VCaP (cell line): ENCODE data around the gene TCF12.

Experiments used
- H3K27ac ChIP-seq: fragments of 450-650 bp; 2 replicates; pipeline ENCODE4 v1.5.1; 2017
- CTCF ChIP-seq: fragments of 450-650 bp; conservative IDR thresholded peaks from 2 replicates; pipeline ENCODE4 v1.5.1; 2017; ENCODE audit warnings: mild to moderate bottlenecking, moderate library complexity

TCF12 gene

GRCh38 chr15:57251941-57252340 lies 333.5 kb downstream of the TCF12 start:
- no peak for TF ChIP-seq CTCF
- no peak overlapping the region for H3K27ac ChIP-seq

DNA sequence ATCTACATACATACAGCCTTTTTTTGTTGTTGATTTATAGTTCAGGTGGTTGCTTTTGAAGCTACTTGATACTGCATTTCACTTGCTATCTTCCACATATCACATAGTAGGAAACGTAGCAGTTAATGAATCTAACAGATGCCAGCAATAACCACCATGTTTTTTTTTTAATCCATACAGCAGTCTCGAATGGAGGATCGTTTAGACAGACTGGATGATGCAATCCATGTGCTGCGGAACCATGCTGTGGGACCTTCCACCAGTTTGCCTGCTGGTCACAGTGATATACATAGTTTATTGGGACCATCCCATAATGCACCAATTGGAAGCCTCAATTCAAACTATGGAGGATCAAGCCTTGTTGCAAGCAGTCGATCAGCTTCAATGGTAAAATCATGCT lies 334.6 kb downstream of the TCF12 start:
- TF ChIP-seq CTCF: no peak
- H3K27ac ChIP-seq: no peak overlapping the region

DNA sequence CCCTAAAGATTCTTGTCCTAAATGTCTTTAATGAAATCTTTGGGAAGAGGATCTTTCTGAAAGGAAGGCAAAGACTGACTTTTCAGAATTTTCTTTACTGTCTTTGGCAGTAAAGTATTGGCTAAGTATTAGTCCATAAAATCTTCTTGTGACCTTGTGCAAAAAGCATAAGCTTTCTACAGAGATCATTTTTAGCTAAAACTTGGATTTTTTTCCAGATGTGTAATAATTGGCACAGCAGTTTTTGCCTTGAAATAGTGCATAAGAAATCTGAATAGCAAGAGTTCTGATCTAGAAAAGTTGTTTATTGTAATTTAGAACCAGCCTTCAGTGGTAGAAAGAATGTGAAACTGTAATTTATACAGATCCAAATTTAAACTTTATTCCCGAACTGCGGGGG lies 335.1 kb downstream of the TCF12 start:
- no peak for TF ChIP-seq CTCF
- no peak overlapping the region for H3K27ac ChIP-seq

GRCh38 chr15:57255751-57256341 lies 337.4 kb downstream of the TCF12 start:
- no peak overlapping the region for H3K27ac ChIP-seq
- no peak for TF ChIP-seq CTCF

GRCh38 chr15:57256939-57257338 lies 338.5 kb downstream of the TCF12 start:
- no peak for TF ChIP-seq CTCF

GRCh38 chr15:57259568-57260040 lies 341.2 kb downstream of the TCF12 start:
- no peak overlapping the region for H3K27ac ChIP-seq
- TF ChIP-seq CTCF: no peak

More at GRCh38 chr15:57256939-57257338, 338.5 kb downstream of the TCF12 start:
- no peak overlapping the region for H3K27ac ChIP-seq

- no peak overlapping the region for H3K27ac ChIP-seq
- TF ChIP-seq CTCF: no peak
Observed at GRCh38 chr15:57263520-57263919, 345.1 kb downstream of the TCF12 start.
